ENCODE results near the gene UBE2N.
"Not testable (repeated sequence)": the region's sequence is repeated elsewhere in the genome, so short reads cannot be mapped to it uniquely, and the experiment has no call there.

The UBE2N gene

GRCh38 chr12:93381161-93381975 is 60.4 kb downstream of the UBE2N start:
- Histone ChIP-seq H3K4me3 (ENCODE audit: low read depth in 1 of 5, low read length in 5 of 5) (peak overlapping the region; percentile 89 to 100 (median 93)), H3K36me3 (ENCODE audit: control insufficient read depth in 5 of 5, insufficient read depth in 5 of 5, low read length in 5 of 5) (peaks cover 0 to 5% (median 0%) of the 10 kb centered on the region in 5 donors), H3K9ac (ENCODE audit: low read length in 5 of 5) (peak overlapping the region in 4 of 5 donors; percentile 38 to 94 (median 84)), H3K27me3 (ENCODE audit: control insufficient read depth in 5 of 5, insufficient read depth in 4 of 5, low read length in 5 of 5) (no peaks in the 10 kb centered on the region), H3K27ac (ENCODE audit: low read depth, low read length) (peak overlapping the region; percentile 95), H3K4me1 (ENCODE audit: control insufficient read depth in 5 of 5, insufficient read depth in 5 of 5, low read length in 5 of 5) (peaks cover 5 to 60% (median 48%) of the 10 kb centered on the region in 5 donors), H3K9me3 (ENCODE audit: control insufficient read depth in 5 of 5, low read length in 5 of 5) (no peaks in the 10 kb centered on the region)

DNA sequence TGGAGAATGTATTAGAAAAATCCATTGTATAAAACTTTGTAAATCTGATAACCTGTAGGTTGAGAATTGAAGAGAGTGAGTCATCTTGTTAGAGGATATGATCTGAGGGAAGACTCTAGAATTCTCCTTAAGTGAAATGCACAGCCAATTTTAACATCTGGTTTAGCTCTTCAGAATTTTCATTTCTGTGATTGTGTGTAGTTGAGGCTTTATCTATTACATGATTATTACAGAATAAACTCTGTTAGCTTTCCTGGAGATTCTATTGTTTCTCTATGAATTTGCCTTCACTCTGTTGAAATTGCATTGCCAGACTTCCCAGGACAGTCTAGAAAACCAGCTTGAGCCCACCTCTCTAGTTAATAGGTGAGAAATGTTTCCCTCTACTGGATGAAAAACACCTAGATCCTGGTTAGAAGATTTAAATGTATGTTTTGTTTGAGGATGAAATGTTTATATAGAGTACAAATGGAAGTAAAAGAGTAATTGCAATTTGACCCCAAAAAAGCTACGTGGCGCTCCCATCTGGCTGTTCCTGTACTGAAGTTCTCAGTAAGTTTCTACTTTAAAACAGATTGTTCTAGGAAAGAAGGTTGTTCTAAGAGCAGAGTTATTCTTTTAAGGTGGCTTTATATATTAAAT is 61.1 kb downstream of the UBE2N start:
- peaks cover 5 to 68% (median 56%) of the 10 kb centered on the region in 5 donors for H3K4me1 ChIP-seq (ENCODE audit: control insufficient read depth in 5 of 5, insufficient read depth in 5 of 5, low read length in 5 of 5)
- H3K27me3 ChIP-seq (ENCODE audit: control insufficient read depth in 5 of 5, insufficient read depth in 4 of 5, low read length in 5 of 5): no peaks in the 10 kb centered on the region
- peak overlapping the region; percentile 95 for H3K27ac ChIP-seq (ENCODE audit: low read depth, low read length)

GRCh38 chr12:93379981-93380361 is 61.8 kb downstream of the UBE2N start:
- Histone ChIP-seq H3K4me1 (ENCODE audit: control insufficient read depth in 5 of 5, insufficient read depth in 5 of 5, low read length in 5 of 5) (peaks cover 5 to 69% (median 58%) of the 10 kb centered on the region in 5 donors), H3K27ac (ENCODE audit: low read depth, low read length) (peak overlapping the region; percentile 95), H3K4me3 (ENCODE audit: low read depth in 1 of 5, low read length in 5 of 5) (peak overlapping the region; percentile 89 to 100 (median 93)), H3K9me3 (ENCODE audit: control insufficient read depth in 5 of 5, low read length in 5 of 5) (no peaks in the 10 kb centered on the region), H3K9ac (ENCODE audit: low read length in 5 of 5) (peak overlapping the region; percentile 78 to 96 (median 89)), H3K36me3 (ENCODE audit: control insufficient read depth in 5 of 5, insufficient read depth in 5 of 5, low read length in 5 of 5) (no peaks in the 10 kb centered on the region), H3K27me3 (ENCODE audit: control insufficient read depth in 5 of 5, insufficient read depth in 4 of 5, low read length in 5 of 5) (no peaks in the 10 kb centered on the region)

More for the DNA sequence above, 61.1 kb downstream of the UBE2N start:
- Histone ChIP-seq H3K36me3 (ENCODE audit: control insufficient read depth in 5 of 5, insufficient read depth in 5 of 5, low read length in 5 of 5) (peaks cover 0 to 5% (median 0%) of the 10 kb centered on the region in 5 donors), H3K4me3 (ENCODE audit: low read depth in 1 of 5, low read length in 5 of 5) (peak overlapping the region; percentile 89 to 100 (median 93)), H3K9me3 (ENCODE audit: control insufficient read depth in 5 of 5, low read length in 5 of 5) (no peaks in the 10 kb centered on the region), H3K9ac (ENCODE audit: low read length in 5 of 5) (peak overlapping the region in 4 of 5 donors; percentile 38 to 94 (median 84))

DNA sequence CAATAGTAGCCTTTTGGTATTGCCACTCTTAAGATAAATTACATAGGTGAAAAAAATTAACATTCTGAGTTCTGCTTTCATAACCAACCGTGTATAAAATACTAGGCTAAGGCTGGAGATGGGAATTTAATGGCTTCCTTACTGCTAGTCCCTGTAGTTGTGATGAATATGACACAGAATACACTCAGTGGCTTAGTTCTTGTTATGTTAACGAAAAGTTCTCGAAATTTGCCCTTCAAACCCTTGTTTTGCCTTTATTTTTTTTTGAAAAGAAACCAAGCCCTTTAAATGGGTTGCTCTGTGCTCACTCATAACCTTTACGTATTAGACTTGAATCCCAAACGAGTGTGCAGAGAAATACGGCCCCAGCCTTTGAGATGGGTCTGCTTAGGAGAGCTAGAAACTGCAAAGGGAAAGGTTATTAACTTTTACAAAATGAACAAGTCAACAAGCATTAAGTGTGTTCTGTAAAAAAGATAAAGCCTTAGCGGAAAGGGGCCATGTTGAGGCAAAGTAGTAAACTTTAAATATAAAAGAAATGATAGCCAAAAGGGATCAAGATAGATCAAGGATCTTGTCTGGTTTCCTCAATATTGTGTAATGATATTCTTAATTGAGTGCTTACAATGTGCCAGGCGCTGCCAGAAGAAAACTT is 62.3 kb downstream of the UBE2N start:
- Histone ChIP-seq H3K27ac (ENCODE audit: low read depth, low read length) (peak overlapping the region; percentile 95), H3K4me1 (ENCODE audit: control insufficient read depth in 5 of 5, insufficient read depth in 5 of 5, low read length in 5 of 5) (peaks cover 5 to 73% (median 64%) of the 10 kb centered on the region in 5 donors), H3K9me3 (ENCODE audit: control insufficient read depth in 5 of 5, low read length in 5 of 5) (no peaks in the 10 kb centered on the region), H3K36me3 (ENCODE audit: control insufficient read depth in 5 of 5, insufficient read depth in 5 of 5, low read length in 5 of 5) (no peaks in the 10 kb centered on the region), H3K4me3 (ENCODE audit: low read depth in 1 of 5, low read length in 5 of 5) (peak overlapping the region; percentile 89 to 100 (median 93)), H3K27me3 (ENCODE audit: control insufficient read depth in 5 of 5, insufficient read depth in 4 of 5, low read length in 5 of 5) (no peaks in the 10 kb centered on the region), H3K9ac (ENCODE audit: low read length in 5 of 5) (peak overlapping the region; percentile 78 to 96 (median 89))

DNA sequence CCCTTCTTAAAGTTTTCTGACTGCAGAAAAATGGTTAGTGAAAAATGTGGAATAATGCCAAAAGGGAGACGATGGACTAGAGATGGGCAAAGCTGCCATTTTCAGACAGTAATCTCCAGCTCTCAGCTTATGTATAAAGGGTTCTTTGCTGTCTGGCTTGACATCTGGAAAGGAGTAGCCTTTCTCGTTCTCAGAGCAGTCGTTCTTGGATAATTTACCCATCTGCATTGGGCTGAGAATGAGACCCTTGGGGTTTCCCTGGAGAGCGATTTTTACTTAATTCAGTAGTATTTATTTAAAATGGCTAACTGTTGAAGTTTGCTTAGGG is 62.8 kb downstream of the UBE2N start:
- Histone ChIP-seq H3K9me3 (ENCODE audit: control insufficient read depth in 5 of 5, low read length in 5 of 5) (no peaks in the 10 kb centered on the region), H3K4me1 (ENCODE audit: control insufficient read depth in 5 of 5, insufficient read depth in 5 of 5, low read length in 5 of 5) (peaks cover 5 to 78% (median 69%) of the 10 kb centered on the region in 5 donors), H3K27me3 (ENCODE audit: control insufficient read depth in 5 of 5, insufficient read depth in 4 of 5, low read length in 5 of 5) (no peaks in the 10 kb centered on the region), H3K27ac (ENCODE audit: low read depth, low read length) (peak overlapping the region; percentile 95), H3K9ac (ENCODE audit: low read length in 5 of 5) (peak overlapping the region; percentile 78 to 96 (median 89)), H3K36me3 (ENCODE audit: control insufficient read depth in 5 of 5, insufficient read depth in 5 of 5, low read length in 5 of 5) (no peaks in the 10 kb centered on the region), H3K4me3 (ENCODE audit: low read depth in 1 of 5, low read length in 5 of 5) (peak overlapping the region; percentile 89 to 100 (median 93))

- H3K36me3 ChIP-seq (ENCODE audit: control insufficient read depth in 5 of 5, insufficient read depth in 5 of 5, low read length in 5 of 5); H3K9me3 ChIP-seq (ENCODE audit: control insufficient read depth in 5 of 5, low read length in 5 of 5); H3K27me3 ChIP-seq (ENCODE audit: control insufficient read depth in 5 of 5, insufficient read depth in 4 of 5, low read length in 5 of 5): not testable (repeated sequence)
- Histone ChIP-seq H3K4me3 (ENCODE audit: low read depth in 1 of 5, low read length in 5 of 5) (peak overlapping the region; percentile 89 to 100 (median 93)), H3K27ac (ENCODE audit: low read depth, low read length) (peak overlapping the region; percentile 95), H3K9ac (ENCODE audit: low read length in 5 of 5) (peak overlapping the region; percentile 78 to 96 (median 89)), H3K4me1 (ENCODE audit: control insufficient read depth in 5 of 5, insufficient read depth in 5 of 5, low read length in 5 of 5) (peaks cover 5 to 78% (median 72%) of the 10 kb centered on the region in 5 donors)
Measured at GRCh38 chr12:93378196-93378997, 63.4 kb downstream of the UBE2N start.

- Histone ChIP-seq H3K9ac (ENCODE audit: low read length in 5 of 5) (peak within 1 kb of the TSS; percentile 78 to 96 (median 92)), H3K27me3 (ENCODE audit: control insufficient read depth in 5 of 5, insufficient read depth in 4 of 5, low read length in 5 of 5) (no peaks in the 10 kb centered on the region), H3K4me3 (ENCODE audit: low read depth in 1 of 5, low read length in 5 of 5) (peak within 1 kb of the TSS; percentile 89 to 100 (median 93)), H3K27ac (ENCODE audit: low read depth, low read length) (peak within 1 kb of the TSS; percentile 95), H3K9me3 (ENCODE audit: control insufficient read depth in 5 of 5, low read length in 5 of 5) (no peaks in the 10 kb centered on the region), H3K4me1 (ENCODE audit: control insufficient read depth in 5 of 5, insufficient read depth in 5 of 5, low read length in 5 of 5) (peaks cover 5 to 81% (median 73%) of the 10 kb centered on the region in 5 donors), H3K36me3 (ENCODE audit: control insufficient read depth in 5 of 5, insufficient read depth in 5 of 5, low read length in 5 of 5) (no peaks in the 10 kb centered on the region)
Measured at GRCh38 chr12:93377252-93378195, 64.2 kb downstream of the UBE2N start, which contains the start of gene NUDT4. Gene NUDT4, plus strand, starts transcription at chr12:93377925. Its CDS starts 398 bp downstream, at chr12:93378323.

DNA sequence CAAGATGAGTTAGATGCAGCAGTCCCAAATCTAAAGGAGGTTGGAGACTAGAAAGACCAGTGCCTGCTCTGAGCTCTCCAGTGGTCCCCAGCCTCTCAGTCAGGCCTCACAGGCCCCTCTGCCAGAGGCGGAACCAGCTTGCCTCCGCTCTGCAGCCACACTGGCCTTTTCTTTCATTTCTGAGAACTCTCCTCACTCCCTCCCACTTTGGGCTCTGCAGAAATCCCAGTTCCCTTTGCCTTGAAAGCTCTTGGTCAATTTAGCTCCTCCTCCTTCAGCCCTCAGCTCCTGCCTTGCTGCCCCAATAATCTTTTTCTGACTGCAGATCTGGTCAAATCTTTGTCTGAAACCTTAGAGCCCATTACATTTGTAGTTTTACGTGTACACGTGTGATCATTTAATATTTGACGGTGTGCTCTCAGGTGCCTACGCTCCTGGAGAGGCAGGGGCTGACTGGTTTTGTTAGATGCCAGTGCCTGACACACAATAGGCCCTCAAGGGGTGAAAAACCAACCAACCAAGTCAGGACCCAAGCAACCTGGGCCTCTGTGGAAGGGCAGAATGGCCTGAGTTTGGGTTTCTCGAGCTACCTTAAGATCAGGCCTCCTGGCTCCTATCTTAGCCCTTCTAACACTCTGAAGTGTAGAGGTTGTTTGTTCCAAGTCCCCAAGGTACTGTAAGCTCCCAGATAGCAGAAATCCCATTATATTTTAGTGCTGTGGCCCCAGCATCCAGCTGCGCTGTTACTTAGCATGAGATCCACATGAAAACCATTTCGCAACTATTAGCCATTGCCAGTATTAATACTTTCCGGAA is 65.1 kb downstream of the UBE2N start:
- Histone ChIP-seq H3K36me3 (ENCODE audit: control insufficient read depth in 5 of 5, insufficient read depth in 5 of 5, low read length in 5 of 5) (no peaks in the 10 kb centered on the region), H3K9me3 (ENCODE audit: control insufficient read depth in 5 of 5, low read length in 5 of 5) (no peaks in the 10 kb centered on the region), H3K27ac (ENCODE audit: low read depth, low read length) (peak overlapping the region; percentile 95), H3K4me3 (ENCODE audit: low read depth in 1 of 5, low read length in 5 of 5) (peak overlapping the region; percentile 67 to 94 (median 85)), H3K4me1 (ENCODE audit: control insufficient read depth in 5 of 5, insufficient read depth in 5 of 5, low read length in 5 of 5) (peaks cover 4 to 73% (median 71%) of the 10 kb centered on the region in 5 donors), H3K9ac (ENCODE audit: low read length in 5 of 5) (peak overlapping the region; percentile 43 to 92 (median 73)), H3K27me3 (ENCODE audit: control insufficient read depth in 5 of 5, insufficient read depth in 4 of 5, low read length in 5 of 5) (no peaks in the 10 kb centered on the region)

Measured in subcutaneous abdominal adipose tissue (tissue), 5 donors.